ENCODE results near the gene ACSL1. TPM values are rescaled to one million over a fixed set of nuclear protein-coding genes. Genes with fewer than 3 reads are reported as not detected.

ACSL1 gene
- total and polyA plus RNA-seq, 9 of the 15 experiments (the other 6 are each of a cell fraction or from before 2014, with no cell fraction given) = 6.7 to 24.1 (median 15.0) TPM

- no peak for TF ChIP-seq NFYB (IDR thresholded peaks at IDR 0.05; ENCODE audit: extremely low read depth, insufficient read length)
- TF ChIP-seq ILF3 (IDR thresholded peaks at IDR 0.05; ENCODE audit: borderline replicate concordance) = no peak
- TF ChIP-seq CCAR2 (IDR thresholded peaks at IDR 0.05; ENCODE audit: low read depth, low read length) = no peak
Measured at GRCh38 chr4:184854673-184855072, 28.9 kb upstream of the ACSL1 start (continued).

GRCh38 chr4:184853436-184853835 is 27.7 kb upstream of the ACSL1 start:
- intact Hi-C loops (cut with micrococcal nuclease) (no loop called here), in situ Hi-C loops (cut with MboI) (no loop called here)
- no peak for TF ChIP-seq HMGN3 (IDR thresholded peaks at IDR 0.05; ENCODE audit: borderline replicate concordance, extremely low read depth, insufficient read length, low read depth, low read length)
- no peak for TF ChIP-seq MCM2 (IDR thresholded peaks at IDR 0.05; ENCODE audit: low read depth)
- no peak for TF ChIP-seq SIX5 (IDR thresholded peaks at IDR 0.05; ENCODE audit: borderline replicate concordance in 1 of 2, insufficient read depth in 1 of 2, low read depth in 1 of 2, low read length in 2 of 2)
- no peak for TF ChIP-seq RNF219 (CRISPR knock-in tag; IDR thresholded peaks at IDR 0.05)
- Histone ChIP-seq H3K27me3 (ENCODE audit: control insufficient read depth in 2 of 2, insufficient read depth in 2 of 2, low read length in 2 of 2) (no peaks in the 10 kb centered on the region), H3K9me3 (replicated peaks; ENCODE audit: control insufficient read depth, insufficient read depth, low read depth, low read length) (no peaks in the 10 kb centered on the region), H3K36me3 (ENCODE audit: control insufficient read depth, insufficient read depth, low read length) (no peaks in the 10 kb centered on the region), H2AFZ (ENCODE audit: low read depth, low read length) (no peak overlapping the region), H3K4me2 (ENCODE audit: insufficient read depth, low read length) (no peak overlapping the region), H3K9ac (ENCODE audit: insufficient read depth in 1 of 2, low read depth in 2 of 2, low read length in 2 of 2) (no peak overlapping the region), H3K4me3 (no peak overlapping the region), H3K79me2 (ENCODE audit: control insufficient read depth, insufficient read depth, low read length) (no peaks in the 10 kb centered on the region), H4K20me1 (replicated peaks; ENCODE audit: control insufficient read depth, insufficient read depth, low read length) (no peaks in the 10 kb centered on the region), H3K4me1 (replicated peaks in 1 of 2; ENCODE audit: control insufficient read depth in 2 of 2, insufficient read depth in 2 of 2, low read length in 2 of 2) (peaks cover 15 to 18% of the 10 kb centered on the region in 2 experiments), H3K27ac (ENCODE audit: extremely low read depth, low read depth, low read length) (no peak overlapping the region), H3K9me1 (ENCODE audit: control insufficient read depth, insufficient read depth, low read length) (no peaks in the 10 kb centered on the region)
- DNase-seq (ENCODE audit: extremely low read depth in 1 of 4, low spot score in 3 of 4) = no peak
- ChIA-PET CTCF (ENCODE audit: low intra/inter-chr PET ratio) (no interaction called here), POLR2A (interaction anchor here (1.6 kb wide), 1 partner anchor 15 kb away, joined by 3 read pairs; no protein-coding TSS in a partner anchor)
- ATAC-seq = no peak
- 83% methylated on average over 9 of the region's 9 CpGs for WGBS (ENCODE audit: insufficient coverage, low coverage, missing lambda C conversion rate)
- FAIRE-seq = no peak
- no TSS peak for BruUV-seq (replicated peaks)

Data from K562 (cell line).